ENCODE results near the gene COL20A1. TPM values are rescaled to one million over a fixed set of nuclear protein-coding genes. Genes with fewer than 3 reads are reported as not detected.
A peak's percentile ranks its signal among the peaks of the same experiment; 100 is the strongest.
"Not testable (repeated sequence)": the region's sequence is repeated elsewhere in the genome, so short reads cannot be mapped to it uniquely, and the experiment has no call there.

The COL20A1 gene
- total RNA-seq, 1 donor from 2014 or later = 0.05 TPM

DNA sequence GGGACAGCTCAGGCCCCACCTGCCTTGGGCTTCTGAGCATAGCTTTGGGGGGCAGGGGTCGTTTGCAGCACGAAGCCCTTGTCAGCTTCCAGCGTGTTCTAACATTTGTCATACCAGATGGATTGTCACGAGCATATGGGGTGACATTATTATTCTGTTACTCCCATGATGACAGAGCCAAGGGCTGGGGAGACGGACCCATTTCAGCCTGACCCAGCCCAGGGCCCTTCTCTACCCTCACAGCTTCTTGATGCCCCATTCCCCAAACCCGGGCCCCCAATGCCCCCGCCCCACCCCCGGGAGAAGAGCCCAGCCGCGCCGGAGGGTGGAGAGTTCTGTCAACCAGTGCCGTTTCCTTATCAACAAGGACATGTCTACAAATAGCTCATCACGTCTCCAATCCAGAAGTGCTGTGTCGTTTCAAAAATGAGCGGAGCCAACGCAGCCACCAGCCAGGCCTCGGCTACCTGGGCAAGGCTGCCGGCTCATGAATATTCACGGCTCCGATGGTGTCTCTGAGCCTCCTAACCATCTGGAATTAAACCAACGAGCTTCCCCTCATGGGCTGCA is 77.7 kb downstream of the COL20A1 start:
- no peak for DNase-seq (ENCODE audit: low read depth)

GRCh38 chr20:63371291-63371865 is 78.4 kb downstream of the COL20A1 start:
- no peak for DNase-seq (ENCODE audit: low read depth)

DNA sequence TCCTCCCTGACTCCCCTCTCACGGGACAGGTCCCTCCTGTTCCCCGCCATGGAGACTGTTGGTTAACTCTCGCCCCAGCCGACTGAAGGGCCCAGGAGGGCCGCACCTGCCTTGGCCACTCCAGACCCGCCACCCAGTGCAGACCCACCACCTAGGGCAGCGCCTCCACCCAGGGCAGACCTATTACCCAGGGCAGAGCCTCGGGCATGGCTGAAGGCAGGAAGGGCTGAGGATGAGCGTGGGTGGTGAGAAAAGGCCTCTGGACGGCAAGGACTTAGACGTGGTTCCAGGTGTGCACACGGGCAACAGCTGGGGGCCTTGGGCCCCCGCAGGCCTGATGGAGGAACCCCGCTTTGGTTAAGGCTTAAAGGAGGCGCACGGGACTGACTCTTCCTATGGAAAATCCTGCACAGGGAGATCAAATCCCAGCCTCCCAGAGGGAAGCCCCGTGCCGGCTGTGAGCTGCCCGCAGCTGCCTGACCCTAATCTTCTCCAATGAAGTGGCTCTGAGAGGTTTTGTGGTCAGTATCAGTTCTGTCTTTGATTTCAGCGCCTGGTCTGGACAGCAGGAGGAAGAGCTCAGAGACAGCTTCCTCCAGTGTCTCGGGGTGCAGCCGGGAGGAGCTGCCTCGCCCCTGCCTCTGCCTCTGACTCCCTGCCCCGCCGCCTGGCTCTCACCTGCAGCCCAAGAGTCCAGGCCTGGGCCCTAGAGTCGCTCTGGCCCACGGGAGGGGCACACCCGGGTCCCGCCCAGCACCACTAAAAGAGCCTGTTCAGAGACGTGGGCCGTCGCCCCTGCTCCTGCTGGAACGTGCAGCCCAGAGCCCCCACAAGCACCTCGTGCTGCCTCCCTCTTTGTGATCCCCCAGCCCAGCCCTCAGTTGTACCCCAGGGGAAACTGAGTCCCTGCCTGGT is 80.2 kb downstream of the COL20A1 start:
- DNase-seq (ENCODE audit: low read depth) = peak; percentile 9

- no peak for DNase-seq (ENCODE audit: low read depth)
Observed at GRCh38 chr20:63373996-63374395, 81.0 kb downstream of the COL20A1 start.

- no peak for DNase-seq (ENCODE audit: low read depth)
Observed at GRCh38 chr20:63374504-63374903, 81.5 kb downstream of the COL20A1 start.

DNA sequence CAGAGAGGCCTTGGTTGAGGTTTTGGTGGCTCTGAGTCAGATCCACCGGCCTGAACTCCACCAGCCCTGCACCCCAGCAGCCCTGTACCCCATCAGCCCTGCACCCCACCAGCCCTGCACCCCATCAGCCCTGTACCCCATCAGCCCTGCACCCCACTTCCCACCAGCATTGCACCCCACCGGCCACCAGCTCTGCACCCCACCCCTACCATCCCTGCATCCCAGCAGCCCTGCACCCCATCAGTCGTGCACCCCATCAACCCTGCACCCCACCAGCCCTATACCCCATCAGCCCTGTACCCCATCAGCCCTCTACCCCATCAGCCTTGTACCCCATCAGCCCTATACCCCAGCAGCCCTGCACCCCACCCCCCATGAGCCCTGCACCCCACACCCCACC is 82.5 kb downstream of the COL20A1 start:
- no peak for DNase-seq (ENCODE audit: low read depth)

- DNase-seq (ENCODE audit: low read depth) = no peak
Observed at GRCh38 chr20:63376283-63377250, 83.6 kb downstream of the COL20A1 start.

DNA sequence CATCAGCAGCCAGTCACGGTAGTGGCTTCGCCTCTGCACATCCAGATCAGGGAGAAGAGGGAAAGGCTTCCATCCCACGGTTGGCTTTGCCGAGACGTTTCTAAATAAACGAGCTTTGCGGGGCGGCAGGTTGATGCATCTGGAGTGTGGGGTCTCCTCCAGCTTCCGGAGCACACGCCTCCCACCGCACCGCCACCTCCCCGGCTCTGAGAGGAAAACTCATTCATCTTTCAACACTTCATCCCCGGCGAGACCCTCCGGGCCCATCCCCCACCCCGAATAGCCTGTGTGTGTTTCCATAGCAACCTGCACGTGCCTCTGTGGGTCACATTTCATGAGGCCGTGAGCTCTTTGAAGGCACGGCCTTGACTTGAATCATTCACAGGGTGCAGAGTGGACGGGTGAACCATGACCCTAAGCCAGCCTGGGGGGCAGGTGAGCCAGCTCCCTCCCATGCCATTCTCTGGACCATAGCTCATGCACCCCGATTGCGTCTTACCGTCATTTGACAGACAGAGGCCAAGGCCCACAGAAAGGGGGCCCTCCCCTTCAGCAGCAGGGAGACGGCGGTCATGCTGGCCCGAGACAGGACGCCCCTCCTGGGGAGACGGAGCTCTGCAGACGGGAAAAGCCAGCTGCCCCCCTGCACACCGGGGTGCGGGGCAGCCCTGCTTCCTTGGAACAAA is 84.4 kb downstream of the COL20A1 start:
- no peak for DNase-seq (ENCODE audit: low read depth)

DNA sequence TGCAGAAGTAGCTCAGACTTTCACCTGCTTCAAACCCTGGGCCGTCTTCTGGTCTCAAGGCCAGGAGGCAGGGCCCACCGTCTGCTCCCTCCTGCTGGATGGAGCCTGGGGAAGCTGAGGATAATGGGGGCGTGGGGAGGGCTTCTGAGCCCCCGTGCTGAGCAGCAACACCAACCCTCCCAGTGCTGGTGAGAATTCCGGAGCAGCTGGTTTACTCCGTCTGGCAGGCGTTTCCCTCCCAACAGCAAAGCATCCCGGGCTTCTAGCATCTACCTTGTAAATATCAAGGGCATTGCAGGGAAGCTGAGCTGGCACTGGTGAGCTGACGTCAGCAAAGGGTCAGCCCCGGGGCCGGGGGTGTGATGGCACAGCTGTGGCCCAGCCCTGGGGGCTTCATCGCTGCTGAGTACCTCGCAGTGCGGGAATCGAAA is 85.0 kb downstream of the COL20A1 start:
- DNase-seq (ENCODE audit: low read depth) = no peak

GRCh38 chr20:63378626-63379025 is 85.6 kb downstream of the COL20A1 start:
- DNase-seq (ENCODE audit: low read depth) = no peak

GRCh38 chr20:63379296-63379695 is 86.3 kb downstream of the COL20A1 start:
- no peak for DNase-seq (ENCODE audit: low read depth)

DNA sequence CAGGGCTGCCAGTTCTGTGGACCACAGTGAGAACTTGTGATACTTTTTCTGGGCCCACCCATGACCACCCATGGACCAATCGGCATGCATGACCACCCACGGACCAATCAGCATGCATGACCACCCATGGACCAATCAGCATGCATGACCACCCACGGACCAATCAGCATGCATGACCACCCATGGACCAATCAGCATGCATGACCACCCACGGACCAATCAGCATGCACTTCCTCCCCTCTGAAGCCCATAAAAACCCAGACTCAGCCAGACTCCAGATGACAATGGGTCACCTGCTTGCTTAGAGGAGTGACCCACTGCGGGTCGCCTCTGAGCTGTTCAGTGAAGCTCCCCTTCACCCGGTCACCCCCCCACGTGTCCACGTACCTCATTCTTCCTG is 86.9 kb downstream of the COL20A1 start:
- not testable (repeated sequence) for DNase-seq (ENCODE audit: low read depth)

DNA sequence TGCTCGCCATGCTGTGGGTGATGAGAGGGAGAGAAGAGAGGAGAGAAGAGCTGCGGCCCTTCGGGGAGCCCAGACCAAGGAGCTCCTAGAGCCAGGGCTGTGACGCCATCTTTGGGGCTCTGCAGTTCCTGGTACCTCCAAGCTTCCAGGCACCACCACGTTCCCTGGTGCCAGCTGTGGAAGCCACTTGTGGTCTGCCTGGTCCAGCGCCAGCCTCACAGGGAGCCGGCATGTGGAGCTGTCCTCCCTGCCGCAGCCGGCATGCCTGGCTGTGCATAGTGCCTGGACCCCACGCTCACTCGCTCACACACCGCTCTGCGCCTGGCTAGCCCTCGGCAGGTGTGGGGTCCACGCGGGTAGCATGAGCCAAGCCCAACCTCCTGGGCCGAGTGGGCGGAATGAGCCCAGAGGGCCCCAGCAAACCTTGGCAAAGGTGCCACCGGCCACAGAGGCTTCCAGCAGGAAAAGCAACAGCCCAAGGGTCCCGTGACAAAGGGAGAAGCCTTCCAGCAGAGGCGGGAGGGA is 87.4 kb downstream of the COL20A1 start:
- DNase-seq (ENCODE audit: low read depth) = peak; percentile 12

- peak; percentile 11 for DNase-seq (ENCODE audit: low read depth)
Observed at GRCh38 chr20:63381781-63382431, 88.9 kb downstream of the COL20A1 start.

- no peak for DNase-seq (ENCODE audit: low read depth)
Observed at GRCh38 chr20:63382551-63383300, 89.7 kb downstream of the COL20A1 start.

DNA sequence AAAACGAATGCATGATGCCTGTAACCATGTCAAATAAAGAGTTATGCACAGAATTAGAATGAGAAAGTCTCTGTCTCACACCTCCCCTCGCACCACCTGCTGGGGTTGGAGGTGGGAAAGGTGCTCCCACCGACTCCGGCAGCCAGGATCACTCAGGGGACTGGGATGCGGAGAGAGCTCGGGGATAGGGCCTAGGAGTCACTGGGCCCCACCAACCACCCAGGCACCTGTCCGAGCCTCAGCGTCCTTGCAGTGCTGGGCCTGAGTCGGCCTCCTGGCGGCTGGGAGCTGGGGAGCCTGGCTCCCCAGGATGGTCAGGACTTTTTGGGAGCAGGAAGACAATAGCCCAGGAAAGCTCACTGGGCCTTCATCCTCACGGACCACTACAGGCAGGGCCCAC is 90.6 kb downstream of the COL20A1 start:
- DNase-seq (ENCODE audit: low read depth) = no peak

DNA sequence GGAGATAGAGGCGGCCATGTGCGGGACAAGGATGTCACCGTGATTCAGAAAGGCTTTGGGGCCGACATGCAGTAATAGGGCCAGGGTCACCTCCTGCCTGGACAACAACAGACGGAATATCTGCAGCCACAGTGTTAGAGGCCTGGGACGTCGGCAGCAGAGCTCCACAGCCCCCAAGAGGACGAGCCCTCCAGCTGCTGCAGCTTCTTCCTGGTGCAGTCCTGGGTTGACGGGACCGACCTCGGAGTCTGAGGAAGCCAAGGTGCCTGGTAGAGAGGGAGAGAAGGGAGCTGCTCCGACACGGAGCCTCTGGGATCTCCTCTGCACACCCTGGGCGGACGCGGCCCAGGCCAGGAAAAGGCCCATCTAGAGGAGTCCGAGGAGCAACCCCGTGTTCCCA is 91.3 kb downstream of the COL20A1 start:
- DNase-seq (ENCODE audit: low read depth) = no peak

Measured in myocyte (in vitro differentiated cells).